ENCODE measurements around the gene GPR176.

DNA sequence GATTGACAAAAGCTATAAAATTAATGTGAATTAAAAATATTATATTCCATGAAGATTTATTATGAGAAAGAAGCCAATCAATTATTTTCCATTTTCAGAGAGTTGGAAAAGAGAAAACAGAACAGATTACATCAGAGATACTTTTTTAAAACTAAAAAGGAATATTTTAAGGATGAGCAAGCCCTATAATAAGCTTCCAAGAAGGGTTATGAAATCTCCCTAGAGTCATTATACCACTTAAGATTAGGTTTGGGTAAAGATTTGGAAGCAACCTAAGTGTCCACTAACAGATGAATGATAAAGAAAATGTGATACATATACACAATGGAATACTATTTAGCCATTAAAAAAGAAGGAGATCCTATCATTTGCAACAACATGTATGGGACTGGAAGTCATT, 85.8 kb downstream of the GPR176 start:
- TF ChIP-seq, protein P1, sequence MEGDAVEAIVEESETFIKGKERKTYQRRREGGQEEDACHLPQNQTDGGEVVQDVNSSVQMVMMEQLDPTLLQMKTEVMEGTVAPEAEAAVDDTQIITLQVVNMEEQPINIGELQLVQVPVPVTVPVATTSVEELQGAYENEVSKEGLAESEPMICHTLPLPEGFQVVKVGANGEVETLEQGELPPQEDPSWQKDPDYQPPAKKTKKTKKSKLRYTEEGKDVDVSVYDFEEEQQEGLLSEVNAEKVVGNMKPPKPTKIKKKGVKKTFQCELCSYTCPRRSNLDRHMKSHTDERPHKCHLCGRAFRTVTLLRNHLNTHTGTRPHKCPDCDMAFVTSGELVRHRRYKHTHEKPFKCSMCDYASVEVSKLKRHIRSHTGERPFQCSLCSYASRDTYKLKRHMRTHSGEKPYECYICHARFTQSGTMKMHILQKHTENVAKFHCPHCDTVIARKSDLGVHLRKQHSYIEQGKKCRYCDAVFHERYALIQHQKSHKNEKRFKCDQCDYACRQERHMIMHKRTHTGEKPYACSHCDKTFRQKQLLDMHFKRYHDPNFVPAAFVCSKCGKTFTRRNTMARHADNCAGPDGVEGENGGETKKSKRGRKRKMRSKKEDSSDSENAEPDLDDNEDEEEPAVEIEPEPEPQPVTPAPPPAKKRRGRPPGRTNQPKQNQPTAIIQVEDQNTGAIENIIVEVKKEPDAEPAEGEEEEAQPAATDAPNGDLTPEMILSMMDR (IDR thresholded peaks at IDR 0.05; ENCODE audit: poor library complexity): no peak
- TF ChIP-seq EZH2 (IDR thresholded peaks at IDR 0.05; ENCODE audit: borderline replicate concordance): no peak
